Activated CD8-positive, alpha-beta memory T cell treated with anti-CD3 and anti-CD28 coated beads for 1 hour (primary cell): ENCODE data around the gene KIF1A.
A peak's percentile ranks its signal among the peaks of the same experiment; 100 is the strongest.

ENCODE experiments used
- DNase-seq, 2 donors: peaks; one replicate each; pipeline ENCODE4 v3.0.0-alpha.2; 2020; ENCODE audit warnings: low read depth in 1 of 2; ENCODE audit errors: extremely low read depth in 1 of 2

KIF1A gene

GRCh38 chr2:240742602-240743095 is 77.4 kb downstream of the KIF1A start:
- DNase-seq, result no peak

GRCh38 chr2:240741091-240741490 is 78.9 kb downstream of the KIF1A start:
- DNase-seq, result no peak

GRCh38 chr2:240739797-240740196 is 80.2 kb downstream of the KIF1A start:
- DNase-seq, result peak; percentile 6 to 34

GRCh38 chr2:240737958-240738357 is 82.1 kb downstream of the KIF1A start:
- DNase-seq, result no peak

- no peak for DNase-seq
These were observed 82.5 kb downstream of the KIF1A start for GRCh38 chr2:240737512-240737911.

GRCh38 chr2:240736281-240737250 is 83.5 kb downstream of the KIF1A start:
- DNase-seq, result no peak

GRCh38 chr2:240735476-240735875 is 84.5 kb downstream of the KIF1A start:
- no peak for DNase-seq

- no peak for DNase-seq
These were observed 85.3 kb downstream of the KIF1A start for GRCh38 chr2:240734756-240735155.

GRCh38 chr2:240733803-240734495 is 86.1 kb downstream of the KIF1A start:
- DNase-seq, result no peak

GRCh38 chr2:240732911-240733622 is 87.0 kb downstream of the KIF1A start:
- no peak for DNase-seq

GRCh38 chr2:240732184-240732583 is 87.8 kb downstream of the KIF1A start:
- no peak for DNase-seq

GRCh38 chr2:240731178-240731545 is 88.9 kb downstream of the KIF1A start:
- no peak for DNase-seq

GRCh38 chr2:240730501-240731177 is 89.4 kb downstream of the KIF1A start:
- no peak for DNase-seq

- no peak for DNase-seq
These were observed 91.2 kb downstream of the KIF1A start for GRCh38 chr2:240728827-240729226.

- DNase-seq, result no peak
These were observed 91.7 kb downstream of the KIF1A start for GRCh38 chr2:240728361-240728760.

GRCh38 chr2:240727913-240728312 is 92.1 kb downstream of the KIF1A start:
- DNase-seq, result no peak

- DNase-seq, result no peak
These were observed 92.6 kb downstream of the KIF1A start for GRCh38 chr2:240727439-240727838.

GRCh38 chr2:240726876-240727275 is 93.1 kb downstream of the KIF1A start:
- no peak for DNase-seq

GRCh38 chr2:240725671-240726070 is 94.3 kb downstream of the KIF1A start:
- DNase-seq, result no peak

GRCh38 chr2:240725266-240725665 is 94.8 kb downstream of the KIF1A start:
- DNase-seq, result no peak

GRCh38 chr2:240724431-240724830 is 95.6 kb downstream of the KIF1A start:
- no peak for DNase-seq
